IMR-90 (cell line): ENCODE measurements around the gene TUSC2. TPM values are rescaled to one million over a fixed set of nuclear protein-coding genes. Genes with fewer than 3 reads are reported as not detected.

Source experiments
- ATAC-seq: fragments of 200-7000 bp; cut with Tn5 transposase; 2 replicates; pipeline ENCODE4 v1.9.1; 2020; ENCODE audit warnings: low read depth, mild to moderate bottlenecking, moderate library complexity
- BruUV-seq: library from RNA; stranded (reverse); fragments of 400-500 nt; replicated peaks from 2 replicates; lab custom pipeline; 2021; lab: Mats Ljungman, UMichigan
- CTCF ChIA-PET: fragments of 300-600 bp; formaldehyde crosslinking; extraction: SDS; loops from one replicate; lab custom pipeline; 2021; ENCODE audit warnings: antibody characterized with exemption; lab: Yijun Ruan, JAX
- POLR2A ChIA-PET: fragments of 300-600 bp; sonication (Branson Sonifier 250); formaldehyde crosslinking; loops from one replicate; lab custom pipeline; 2022; ENCODE audit warnings: antibody characterized with exemption; ENCODE audit not compliant: unreplicated experiment; lab: Charles Lee
- DNase-seq: peaks from one replicate; pipeline ENCODE4 v3.0.0; 2013
- H2AFZ ChIP-seq: replicated peaks from 2 replicates; pipeline ENCODE3; 2013; ENCODE audit warnings: low read length, mild to moderate bottlenecking; ENCODE audit not compliant: poor library complexity
- H2AK5ac ChIP-seq: 2 replicates; pipeline ENCODE4 v1.6.1; 2013; ENCODE audit warnings: low read depth, low read length, inconsistent platforms
- H2AK9ac ChIP-seq: replicated peaks from 2 replicates; pipeline ENCODE3; 2013; ENCODE audit warnings: mild to moderate bottlenecking, low read depth, low read length, moderate library complexity; ENCODE audit not compliant: poor library complexity
- H2BK120ac ChIP-seq: 2 replicates; pipeline ENCODE4 v1.6.1; 2013; ENCODE audit warnings: low read depth, low read length, inconsistent platforms
- H2BK15ac ChIP-seq: 3 replicates; pipeline ENCODE4 v1.6.1; 2013; ENCODE audit warnings: low read depth, low read length, inconsistent platforms
- H2BK20ac ChIP-seq: 2 replicates; pipeline ENCODE4 v1.6.1; 2013; ENCODE audit warnings: low read depth, mild to moderate bottlenecking, inconsistent platforms, low read length, moderate library complexity
- H2BK5ac ChIP-seq: 2 replicates; pipeline ENCODE4 v1.6.1; 2013; ENCODE audit warnings: mild to moderate bottlenecking, low read depth, low read length, inconsistent platforms; ENCODE audit not compliant: poor library complexity, severe bottlenecking
- H3K14ac ChIP-seq: replicated peaks from 2 replicates; pipeline ENCODE4 v1.6.1; 2013; ENCODE audit warnings: low read depth, low read length, inconsistent platforms
- H3K18ac ChIP-seq: 2 replicates; pipeline ENCODE4 v1.6.1; 2013; ENCODE audit warnings: low read depth, low read length, control low read depth
- H3K23ac ChIP-seq: 2 replicates; pipeline ENCODE4 v1.6.1; 2013; ENCODE audit warnings: low read depth, low read length, inconsistent platforms
- H3K27ac ChIP-seq: 2 replicates; pipeline ENCODE4 v1.5.1; 2013; ENCODE audit warnings: mild to moderate bottlenecking, control low read depth, low read length; ENCODE audit not compliant: insufficient read depth
- H3K27me3 ChIP-seq: 2 replicates; pipeline ENCODE4 v1.6.1; 2013; ENCODE audit warnings: low read length; ENCODE audit not compliant: control insufficient read depth, insufficient read depth
- H3K36me3 ChIP-seq: 2 replicates; pipeline ENCODE4 v1.6.1; 2013; ENCODE audit warnings: low read length, mixed read lengths; ENCODE audit not compliant: control insufficient read depth, insufficient read depth
- H3K4ac ChIP-seq: 2 replicates; pipeline ENCODE4 v1.6.1; 2013; ENCODE audit warnings: low read depth, low read length, inconsistent platforms
- H3K4me1 ChIP-seq: 2 replicates; pipeline ENCODE4 v1.6.1; 2013; ENCODE audit warnings: low read length, mixed read lengths; ENCODE audit not compliant: control insufficient read depth, insufficient read depth
- H3K4me2 ChIP-seq: 2 replicates; pipeline ENCODE4 v1.6.1; 2013; ENCODE audit warnings: low read depth, mild to moderate bottlenecking, control low read depth, low read length, moderate library complexity
- H3K4me3 ChIP-seq: 2 replicates; pipeline ENCODE4 v1.5.1; 2013; ENCODE audit warnings: low read depth, mild to moderate bottlenecking, control low read depth, low read length, moderate library complexity; ENCODE audit not compliant: insufficient read depth
- H3K56ac ChIP-seq: 2 replicates; pipeline ENCODE4 v1.6.1; 2013; ENCODE audit warnings: low read length, inconsistent platforms; ENCODE audit not compliant: insufficient read depth; ENCODE audit errors: extremely low read depth
- H3K79me1 ChIP-seq, 2 experiments: 2 replicates each; pipeline ENCODE4 v1.6.1; 2013; ENCODE audit warnings: low read length in 2 of 2, inconsistent platforms in 1 of 2, low read depth in 1 of 2
- H3K9ac ChIP-seq: 2 replicates; pipeline ENCODE4 v1.6.1; 2013; ENCODE audit warnings: low read depth, low read length, control low read depth
- H3K9me1 ChIP-seq: 2 replicates; pipeline ENCODE4 v1.6.1; 2013; ENCODE audit warnings: low read length, inconsistent platforms; ENCODE audit not compliant: insufficient read depth
- H3K9me3 ChIP-seq: 2 replicates; pipeline ENCODE4 v1.6.1; 2013; ENCODE audit warnings: low read length; ENCODE audit not compliant: control insufficient read depth, insufficient read depth
- H4K20me1 ChIP-seq: 2 replicates; pipeline ENCODE4 v1.6.1; 2013; ENCODE audit warnings: low read length, inconsistent platforms; ENCODE audit not compliant: insufficient read depth
- H4K5ac ChIP-seq: 2 replicates; pipeline ENCODE4 v1.6.1; 2013; ENCODE audit warnings: mild to moderate bottlenecking, low read depth, low read length, control low read depth
- H4K8ac ChIP-seq, 2 experiments: 2 replicates each; pipeline ENCODE4 v1.6.1; 2013; ENCODE audit warnings: low read depth in 2 of 2, low read length in 2 of 2, control low read depth in 1 of 2, inconsistent platforms in 1 of 2
- H4K91ac ChIP-seq: 2 replicates; pipeline ENCODE4 v1.6.1; 2013; ENCODE audit warnings: low read depth, low read length, inconsistent platforms; ENCODE audit not compliant: insufficient read depth
- BHLHE40 ChIP-seq: fragments of 150-350 bp; IDR thresholded peaks from 2 replicates; pipeline ENCODE4 v1.6.1; 2016; ENCODE audit warnings: mild to moderate bottlenecking, low read depth, low read length
- CEBPB ChIP-seq: IDR thresholded peaks from 2 replicates; pipeline ENCODE4 v1.6.1; 2012; ENCODE audit warnings: low read depth, low read length, improper control_type of control experiment
- CHD1 ChIP-seq: IDR thresholded peaks from 2 replicates; pipeline ENCODE4 v1.6.1; 2012; ENCODE audit warnings: low read depth, low read length, improper control_type of control experiment
- CTCF ChIP-seq: conservative IDR thresholded peaks from 2 replicates; pipeline ENCODE4 v1.5.1; 2012; ENCODE audit warnings: mild to moderate bottlenecking, low read depth, low read length, improper control_type of control experiment
- ELK1 ChIP-seq: fragments of 150-350 bp; IDR thresholded peaks from 2 replicates; pipeline ENCODE4 v1.6.1; 2016; ENCODE audit warnings: low read depth, mild to moderate bottlenecking, low read length, moderate library complexity, borderline replicate concordance
- MAFK ChIP-seq: IDR thresholded peaks from 2 replicates; pipeline ENCODE4 v1.6.1; 2012; ENCODE audit warnings: low read depth, low read length, improper control_type of control experiment
- MAZ ChIP-seq: IDR thresholded peaks from 2 replicates; pipeline ENCODE4 v1.6.1; 2012; ENCODE audit warnings: low read depth, mild to moderate bottlenecking, low read length, improper control_type of control experiment, moderate library complexity, borderline replicate concordance
- MXI1 ChIP-seq: IDR thresholded peaks from 2 replicates; pipeline ENCODE4 v1.6.1; 2012; ENCODE audit warnings: low read depth, mild to moderate bottlenecking, low read length, moderate library complexity, borderline replicate concordance
- POLR2A ChIP-seq: IDR thresholded peaks from 2 replicates; pipeline ENCODE4 v1.6.1; 2012; ENCODE audit warnings: mild to moderate bottlenecking, low read depth, low read length
- RAD21 ChIP-seq: IDR thresholded peaks from 2 replicates; pipeline ENCODE4 v1.6.1; 2012; ENCODE audit warnings: low read length, improper control_type of control experiment
- RFX5 ChIP-seq: IDR thresholded peaks from 2 replicates; pipeline ENCODE4 v1.8.0; 2012; ENCODE audit warnings: low read depth, mild to moderate bottlenecking, low read length, moderate library complexity
- WGBS, 2 experiments: methylation state at CpG; one replicate each; pipeline versions ENCODE4 v1.1.5 to v1.1.7; 2013; ENCODE audit warnings: missing lambda C conversion rate in 2 of 2; ENCODE audit not compliant: insufficient read length in 1 of 2; ENCODE audit errors: extremely low coverage in 2 of 2; 5-methylcytosine and 5-hydroxymethylcytosine counted together
- dilution Hi-C: fragments of 300-500 bp; cut with HindIII; formaldehyde crosslinking; loops from one replicate; pipeline ENCODE4 v1.14.3; 2018; ENCODE audit warnings: low sequenced_read_pairs; ENCODE audit not compliant: unreplicated experiment
- in situ Hi-C: fragments of 300-500 bp; cut with MboI; formaldehyde crosslinking; loops from 3 replicates; pipeline ENCODE4 v1.14.3; 2019; ENCODE audit warnings: low sequenced_read_pairs, inconsistent platforms, mixed read lengths
- intact Hi-C: fragments of 100-400 bp; cut with micrococcal nuclease; formaldehyde crosslinking; loops from 2 replicates; pipeline ENCODE4 v1.10.0; 2022
- polyA plus RNA-seq, 3 experiments: library from polyadenylated mRNA; depleted of rRNA; stranded (reverse); fragments of >200 nt; gene quantifications; 2 replicates each; pipeline ENCODE4 v1.2.3, GENCODE V29; 2012; ENCODE audit warnings: low replicate concordance in 1 of 3
- total RNA-seq: library from RNA; depleted of rRNA; stranded (reverse); fragments of >200 nt; gene quantifications from 2 replicates; pipeline ENCODE4 v1.2.3, GENCODE V29; 2012

The TUSC2 gene
- total and polyA plus RNA-seq, 2 of the 4 experiments (the other 2 are of a cell fraction): 13.4 to 24.0 TPM

GRCh38 chr3:50337175-50337861 lies 9.3 kb upstream of the TUSC2 start (continued):
- TF ChIP-seq MAZ: peak; percentile 83; the same call in 1 of the 2 replicates
- TF ChIP-seq MAFK: no peak

GRCh38 chr3:50336452-50337174 lies 8.6 kb upstream of the TUSC2 start:
- Histone ChIP-seq H4K20me1 (peaks cover 46% of the 10 kb centered on the region), H3K27me3 (no peaks in the 10 kb centered on the region), H2AFZ (peak overlapping the region; percentile 94), H4K8ac (peak overlapping the region; percentile 92 to 96), H3K9me3 (no peaks in the 10 kb centered on the region), H3K4ac (peak overlapping the region; percentile 90), H3K18ac (peak overlapping the region; percentile 8), H2AK5ac (peak overlapping the region; percentile 96), H2AK9ac (peak overlapping the region; percentile 99), H3K36me3 (peaks cover 10% of the 10 kb centered on the region), H3K9me1 (peaks cover 26% of the 10 kb centered on the region), H2BK15ac (0 out of 3 replicates have a peak overlapping the region, but pooled peaks have one; percentile 47), H3K9ac (peak overlapping the region; percentile 91), H2BK5ac (peak overlapping the region; percentile 81), H3K56ac (peak overlapping the region; percentile 94), H3K23ac (peak overlapping the region; percentile 84), H3K79me1 (peaks cover 22 to 67% of the 10 kb centered on the region in 2 experiments; a peak in 3 of 4 replicates), H3K27ac (peak overlapping the region; percentile 84), H3K4me2 (peak overlapping the region; percentile 92), H4K91ac (peak overlapping the region; percentile 96), H3K14ac (peak overlapping the region; percentile 96), H3K4me1 (peaks cover 32% of the 10 kb centered on the region), H2BK120ac (peak overlapping the region; percentile 10; the same call in 1 of the 2 replicates), H4K5ac (peak overlapping the region; percentile 26; the same call in 1 of the 2 replicates), H3K4me3 (peak overlapping the region; percentile 73), H2BK20ac (no peak overlapping the region)
- peak; percentile 28 for DNase-seq
- BruUV-seq: TSS peak; percentile 22
- CTCF ChIA-PET: interaction anchor here (0.8 to 1.2 kb wide), 2 partner anchors 9 to 13 kb away, joined by 4 read pairs; partner anchors contain the start of gene TUSC2
- POLR2A ChIA-PET: interaction anchor here (0.7 to 1.4 kb wide), 4 partner anchors 9 to 44 kb away, joined by 3 to 6 read pairs (median 4); partner anchors contain the start of genes IFRD2 and TUSC2
- peak; percentile 28 for ATAC-seq
- in situ Hi-C loops (loop anchor here (25.0 kb wide), 3 partner anchors 1051 to 1826 kb away; partner anchors contain the start of genes ABHD14B, GPR62, MANF and PCBP4), dilution Hi-C loops (no loop called here), intact Hi-C loops (no loop called here)
- WGBS, 2 experiments: 0% methylated on average over 27 of the region's 31 CpGs; no CpG with 5 or more reads in 1 of the 2 experiments
- TF ChIP-seq MAZ (no peak), CEBPB (no peak), CTCF (no peak), RAD21 (no peak), MAFK (no peak), POLR2A (no peak), MXI1 (no peak), RFX5 (no peak), CHD1 (no peak), BHLHE40 (no peak), ELK1 (no peak)
